ENCODE data around the gene EDEM2.
"Not testable (repeated sequence)": the region's sequence is repeated elsewhere in the genome, so short reads cannot be mapped to it uniquely, and the experiment has no call there.

The EDEM2 gene

GRCh38 chr20:35167787-35168186 lies 20.7 kb upstream of the EDEM2 start:
- in situ Hi-C loops (cut with HindIII; ENCODE audit: low sequenced_read_pairs) = no loop called here
- H3K4me3 ChIP-seq (ENCODE audit: low read depth, low read length) = no peak overlapping the region
- DNase-seq (ENCODE audit: low read depth, low spot score) = no peak
- no peak for TF ChIP-seq CTCF (IDR thresholded peaks at IDR 0.05; ENCODE audit: low read depth, low read length)

DNA sequence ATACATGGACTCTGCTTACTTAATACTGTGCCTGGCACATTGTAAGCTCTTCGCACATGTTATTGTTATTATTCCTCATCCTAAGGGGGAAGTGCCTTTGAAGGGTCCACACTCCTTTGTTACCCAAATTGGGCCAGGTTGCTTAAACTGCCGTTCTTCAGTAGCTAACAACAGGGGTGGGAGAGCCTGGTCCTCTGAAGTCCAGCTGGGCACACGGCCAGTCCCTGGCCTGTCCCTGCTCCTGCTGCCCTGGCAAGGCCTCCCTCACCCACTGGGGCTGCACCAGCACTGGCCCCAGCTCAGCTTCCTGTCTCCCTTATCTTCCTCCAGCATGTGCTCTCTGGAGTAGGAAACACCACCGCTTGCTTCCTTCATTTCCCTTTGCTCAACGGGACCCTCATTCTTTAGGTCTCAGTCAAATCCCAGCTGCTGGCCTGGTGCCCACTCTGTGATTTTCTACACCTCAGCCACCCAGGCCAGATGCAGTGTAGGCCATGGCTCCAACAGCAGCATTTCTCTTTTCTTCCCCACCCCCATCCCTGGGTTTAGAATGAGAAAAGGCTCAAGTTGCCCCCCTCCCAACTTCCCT lies 19.2 kb upstream of the EDEM2 start:
- no peak for TF ChIP-seq CTCF (IDR thresholded peaks at IDR 0.05; ENCODE audit: low read depth, low read length)
- no peak for DNase-seq (ENCODE audit: low read depth, low spot score)
- in situ Hi-C loops (cut with HindIII; ENCODE audit: low sequenced_read_pairs) = no loop called here
- no peak overlapping the region for H3K4me3 ChIP-seq (ENCODE audit: low read depth, low read length)

- H3K4me3 ChIP-seq (ENCODE audit: low read depth, low read length) = no peak overlapping the region
- in situ Hi-C loops (cut with HindIII; ENCODE audit: low sequenced_read_pairs) = no loop called here
- no peak for TF ChIP-seq CTCF (IDR thresholded peaks at IDR 0.05; ENCODE audit: low read depth, low read length)
- DNase-seq (ENCODE audit: low read depth, low spot score) = no peak
Observed at GRCh38 chr20:35165221-35166185, 18.4 kb upstream of the EDEM2 start.

DNA sequence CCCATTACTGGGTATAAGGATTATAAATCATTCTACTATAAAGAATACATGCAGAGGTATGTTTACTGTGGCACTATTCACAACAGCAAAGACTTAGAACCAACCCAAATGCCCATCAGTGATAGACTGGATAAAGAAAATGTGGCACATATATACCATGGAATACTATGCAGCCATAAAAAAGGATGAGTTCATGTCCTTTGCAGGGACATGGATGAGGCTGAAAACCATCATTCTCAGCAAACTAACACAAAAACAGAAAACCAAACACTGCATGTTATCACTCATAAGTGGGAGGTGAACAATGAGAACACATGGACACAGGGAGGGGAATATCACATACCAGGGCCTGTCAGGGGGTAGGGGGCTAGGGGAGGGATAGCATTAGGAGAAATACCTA lies 17.4 kb upstream of the EDEM2 start:
- H3K4me3 ChIP-seq (ENCODE audit: low read depth, low read length); DNase-seq (ENCODE audit: low read depth, low spot score); in situ Hi-C loops (cut with HindIII; ENCODE audit: low sequenced_read_pairs): not testable (repeated sequence)

DNA sequence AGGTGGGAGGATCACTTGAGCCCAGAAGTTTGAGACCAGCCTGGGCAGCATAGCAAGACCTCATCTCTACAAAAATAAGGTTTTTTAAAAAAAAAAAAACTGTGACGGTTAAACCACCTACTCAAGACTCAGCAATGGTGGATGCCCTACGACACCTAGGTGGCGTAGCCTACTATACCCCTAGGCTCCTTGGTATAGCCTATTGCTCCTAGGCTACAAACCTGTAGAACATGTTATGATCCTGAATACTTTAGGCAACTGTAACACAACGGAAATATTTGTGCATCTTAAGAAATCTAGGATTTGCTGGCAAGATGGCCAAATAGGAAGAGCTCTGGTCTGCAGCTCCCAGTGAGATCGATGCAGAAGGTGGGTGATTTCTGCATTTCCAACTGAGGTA lies 13.2 kb upstream of the EDEM2 start:
- in situ Hi-C loops (cut with HindIII; ENCODE audit: low sequenced_read_pairs); DNase-seq (ENCODE audit: low read depth, low spot score); H3K4me3 ChIP-seq (ENCODE audit: low read depth, low read length): not testable (repeated sequence)

DNA sequence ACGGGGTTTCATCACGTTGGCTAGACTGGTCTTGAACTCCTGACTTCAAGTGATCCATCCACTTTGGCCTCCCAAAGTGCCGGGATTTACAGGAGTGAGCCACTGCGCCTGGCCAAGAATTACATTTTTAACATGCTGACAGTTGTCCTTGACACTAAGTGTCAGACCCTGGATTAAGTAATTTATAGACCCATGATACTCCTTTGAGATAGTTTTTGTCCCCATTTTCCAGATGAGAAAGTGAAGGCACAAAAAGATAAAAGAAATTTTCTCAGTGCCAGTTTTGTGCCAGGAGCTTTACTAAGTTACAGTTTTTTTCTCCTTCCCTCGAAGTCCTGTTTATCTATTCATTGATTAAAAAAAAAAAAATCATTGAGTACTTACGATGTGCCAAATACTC lies 9.8 kb upstream of the EDEM2 start:
- in situ Hi-C loops (cut with HindIII; ENCODE audit: low sequenced_read_pairs) = no loop called here
- no peak for TF ChIP-seq CTCF (IDR thresholded peaks at IDR 0.05; ENCODE audit: low read depth, low read length)
- DNase-seq (ENCODE audit: low read depth, low spot score) = no peak
- no peak overlapping the region for H3K4me3 ChIP-seq (ENCODE audit: low read depth, low read length)

DNA sequence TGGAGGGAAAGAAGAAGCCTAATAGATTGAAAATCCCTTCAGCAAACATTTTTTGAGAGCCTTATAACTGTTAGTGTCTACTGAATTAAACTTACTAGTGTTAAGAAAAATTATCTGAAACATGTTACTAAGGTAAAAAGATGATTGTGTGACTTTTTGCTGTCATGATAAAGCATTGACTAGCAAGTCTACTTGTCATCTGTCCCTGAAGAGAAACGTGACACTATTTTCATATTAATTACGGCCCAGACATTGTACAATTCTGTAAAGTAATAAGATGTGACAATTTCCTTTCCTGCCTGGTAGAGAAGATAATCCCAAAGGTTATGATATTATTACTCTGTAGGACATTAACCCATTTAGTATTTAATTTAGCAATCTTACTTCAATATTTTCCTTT lies 8.8 kb upstream of the EDEM2 start:
- no peak overlapping the region for H3K4me3 ChIP-seq (ENCODE audit: low read depth, low read length)
- in situ Hi-C loops (cut with HindIII; ENCODE audit: low sequenced_read_pairs) = no loop called here
- no peak for TF ChIP-seq CTCF (IDR thresholded peaks at IDR 0.05; ENCODE audit: low read depth, low read length)
- no peak for DNase-seq (ENCODE audit: low read depth, low spot score)
